Gastroesophageal sphincter (tissue), 4 donors: ENCODE results near the gene COLEC12. TPM values are rescaled to one million over a fixed set of nuclear protein-coding genes. Genes with fewer than 3 reads are reported as not detected.

Source experiments
- ATAC-seq: fragments of 150-250 bp; one replicate; pipeline ENCODE4 v1.9.1; 2016; ENCODE audit warnings: mild to moderate bottlenecking, moderate library complexity
- H3K27ac ChIP-seq, 4 donors: fragments of 200-600 bp; sonication (generic) in 3 of 4; 1 replicate in 3 of 4; 2 replicates in 1 of 4; pipeline ENCODE4 v1.5.1; 2016 to 2019
- H3K27me3 ChIP-seq: fragments of 200-600 bp; sonication (generic); one replicate; pipeline ENCODE4 v1.5.1; 2019
- H3K36me3 ChIP-seq, 2 donors: fragments of 200-600 bp; sonication (generic); one replicate each; pipeline ENCODE4 v1.5.1; 2019; ENCODE audit warnings: control low read depth in 1 of 2
- H3K4me1 ChIP-seq, 3 donors: fragments of 200-600 bp; sonication (generic); 1 replicate in 2 of 3; 2 replicates in 1 of 3; pipeline ENCODE4 v1.5.1; 2016 to 2019; ENCODE audit warnings: control low read depth in 2 of 3
- H3K4me3 ChIP-seq, 2 donors: fragments of 200-600 bp; sonication (generic); one replicate each; pipeline ENCODE4 v1.5.1; 2019; ENCODE audit warnings: mild to moderate bottlenecking in 1 of 2, moderate library complexity in 1 of 2
- H3K9me3 ChIP-seq, 3 donors: fragments of 200-600 bp; sonication (generic); one replicate each; pipeline ENCODE4 v1.5.1; 2017 to 2019; ENCODE audit warnings: control low read depth in 2 of 3
- CTCF ChIP-seq, 4 experiments: fragments of 200-600 bp in 2 of 4; fragments of 450-650 bp in 2 of 4; sonication (generic) in 1 of 4; IDR thresholded peaks; one replicate each; pipeline ENCODE4 v1.5.1; 2017 to 2019; ENCODE audit warnings: antibody characterized with exemption in 4 of 4, mild to moderate bottlenecking in 2 of 4, moderate library complexity in 2 of 4
- EP300 ChIP-seq: sonication (generic); formaldehyde crosslinking; IDR thresholded peaks from one replicate; pipeline ENCODE4 v1.6.1; 2017; ENCODE audit warnings: antibody characterized with exemption, mild to moderate bottlenecking
- POLR2A ChIP-seq, 2 donors: fragments of 450-650 bp; IDR thresholded peaks; one replicate each; pipeline ENCODE4 v1.6.1; 2017; ENCODE audit warnings: antibody characterized with exemption in 2 of 2, mild to moderate bottlenecking in 2 of 2, moderate library complexity in 1 of 2
- POLR2AphosphoS5 ChIP-seq: sonication (generic); formaldehyde crosslinking; IDR thresholded peaks from one replicate; pipeline ENCODE4 v1.6.1; 2017; ENCODE audit warnings: antibody characterized with exemption
- WGBS, 2 donors: methylation state at CpG; one replicate each; pipeline ENCODE4 v1.1.5; 2018; ENCODE audit warnings: low coverage in 1 of 2; 5-methylcytosine and 5-hydroxymethylcytosine counted together
- total RNA-seq, 4 donors: library from RNA; depleted of rRNA; stranded (reverse); fragments of >200 nt; gene quantifications; one replicate each; pipeline ENCODE4 v1.1.0, GENCODE V29; 2016

COLEC12 gene
- total RNA-seq, 4 donors from 2014 or later, result 21.2 to 40.1 (median 37.1) TPM

- Histone ChIP-seq H3K9me3 (no peaks in the 10 kb centered on the region), H3K27me3 (no peaks in the 10 kb centered on the region), H3K4me1 (peaks cover 9 to 62% (median 17%) of the 10 kb centered on the region in 3 donors), H3K36me3 (no peaks in the 10 kb centered on the region), H3K4me3 (no peak overlapping the region), H3K27ac (peak overlapping the region in 2 of 4 donors; percentile 80 to 82)
- WGBS, 2 donors, result 63 to 72% methylated on average over 5 to 6 of the region's 6 CpGs
- no peak for ATAC-seq
- TF ChIP-seq CTCF (IDR thresholded peaks at IDR 0.05) (no peak), POLR2A (IDR thresholded peaks at IDR 0.05) (no peak), EP300 (no peak), POLR2AphosphoS5 (no peak)
Measured at GRCh38 chr18:393574-393957, 106.9 kb downstream of the COLEC12 start.

- Histone ChIP-seq H3K27me3 (no peaks in the 10 kb centered on the region), H3K36me3 (no peaks in the 10 kb centered on the region), H3K4me1 (peaks cover 9 to 57% (median 17%) of the 10 kb centered on the region in 3 donors), H3K4me3 (no peak overlapping the region), H3K9me3 (no peaks in the 10 kb centered on the region), H3K27ac (peak overlapping the region in 3 of 4 donors; percentile 28 to 82 (median 80))
- no peak for TF ChIP-seq CTCF (IDR thresholded peaks at IDR 0.05)
- no peak for TF ChIP-seq POLR2AphosphoS5
- no peak for TF ChIP-seq POLR2A (IDR thresholded peaks at IDR 0.05)
- TF ChIP-seq EP300, result no peak
- WGBS, 2 donors, result 63 to 71% methylated on average over 5 to 6 of the region's 6 CpGs
- ATAC-seq, result no peak
Measured at GRCh38 chr18:392928-393573, 107.5 kb downstream of the COLEC12 start.

GRCh38 chr18:390741-391478 is 109.6 kb downstream of the COLEC12 start:
- Histone ChIP-seq H3K4me3 (no peak overlapping the region), H3K27ac (no peak overlapping the region), H3K9me3 (no peaks in the 10 kb centered on the region), H3K27me3 (no peaks in the 10 kb centered on the region), H3K36me3 (no peaks in the 10 kb centered on the region), H3K4me1 (peaks cover 9 to 43% (median 13%) of the 10 kb centered on the region in 3 donors)
- 88 to 92% methylated on average over 11 to 13 of the region's 13 CpGs for WGBS, 2 donors
- TF ChIP-seq CTCF (IDR thresholded peaks at IDR 0.05) (no peak), POLR2AphosphoS5 (no peak), EP300 (no peak), POLR2A (IDR thresholded peaks at IDR 0.05) (no peak)
- ATAC-seq, result peak; percentile 62

- peaks cover 3 to 32% (median 9%) of the 10 kb centered on the region in 3 donors for H3K4me1 ChIP-seq
- no peaks in the 10 kb centered on the region for H3K36me3 ChIP-seq
- H3K27me3 ChIP-seq, result no peaks in the 10 kb centered on the region
- 70 to 78% methylated on average over 6 of the region's 7 CpGs for WGBS, 2 donors
- H3K9me3 ChIP-seq, result no peaks in the 10 kb centered on the region
- ATAC-seq, result no peak
- no peak overlapping the region for H3K4me3 ChIP-seq
- no peak overlapping the region for H3K27ac ChIP-seq
- TF ChIP-seq EP300 (no peak), POLR2A (IDR thresholded peaks at IDR 0.05) (no peak), POLR2AphosphoS5 (no peak), CTCF (IDR thresholded peaks at IDR 0.05) (no peak)
Measured at GRCh38 chr18:389658-390357, 110.7 kb downstream of the COLEC12 start.
